HCT116 (cell line): Measurements from ENCODE around the gene SLC16A5. TPM values are rescaled to one million over a fixed set of nuclear protein-coding genes. Genes with fewer than 3 reads are reported as not detected.

ENCODE experiments used
- ATAC-seq: fragments of 200-7000 bp; cut with Tn5 transposase; 2 replicates; pipeline ENCODE4 v1.9.1; 2020; ENCODE audit warnings: mild to moderate bottlenecking, moderate library complexity
- BruUV-seq: library from RNA; stranded (reverse); fragments of 400-500 nt; replicated peaks from 2 replicates; lab custom pipeline; 2021; lab: Mats Ljungman, UMichigan
- CTCF ChIA-PET: fragments of 300-600 bp; sonication (Branson Sonifier 250); formaldehyde crosslinking; loops from one replicate; lab custom pipeline; 2021; ENCODE audit warnings: antibody characterized with exemption; lab: Charles Lee
- POLR2A ChIA-PET: fragments of 300-600, 350-600 bp; sonication (Branson Sonifier 250); formaldehyde crosslinking; loops from one replicate; lab custom pipeline; 2021; ENCODE audit warnings: antibody characterized with exemption; lab: Charles Lee
- RAD21 ChIA-PET, 2 experiments: fragments of 300-600 bp; sonication (Branson Sonifier 250); formaldehyde crosslinking; loops; one replicate each; lab custom pipeline; 2023; ENCODE audit warnings: low total read pairs in 2 of 2; ENCODE audit not compliant: uncharacterized antibody in 2 of 2, unreplicated experiment in 2 of 2, low non-redundant PET in 1 of 2; lab: Charles Lee
- DNase-seq: peaks from one replicate; pipeline ENCODE4 v3.0.0-alpha.2; 2010; ENCODE audit warnings: low read depth, low spot score
- H2AFZ ChIP-seq: fragments of 200-600 bp; shearing (Covaris generic), sonication (generic); 2 replicates; pipeline ENCODE4 v1.6.1; 2017; ENCODE audit warnings: low read depth, mixed run types, mixed read lengths, antibody characterized with exemption, low read length; ENCODE audit not compliant: poor library complexity, severe bottlenecking
- H3K27ac ChIP-seq: 2 replicates; pipeline ENCODE4 v1.5.1; 2012; ENCODE audit warnings: low read depth, low read length
- H3K27me3 ChIP-seq: fragments of 200-600 bp; sonication (generic); 2 replicates; pipeline ENCODE4 v1.6.1; 2016; ENCODE audit warnings: mixed run types, low read length, mixed read lengths; ENCODE audit not compliant: insufficient read depth
- H3K36me3 ChIP-seq, 2 experiments: fragments of 200-500 bp in 1 of 2; fragments of 200-600 bp in 1 of 2; sonication (Bioruptor generic) in 1 of 2; sonication (generic) in 1 of 2; 2 replicates each; pipeline versions ENCODE4 v1.5.1 to v1.6.1; 2014 to 2016; ENCODE audit warnings: low read length in 2 of 2, inconsistent platforms in 1 of 2, mixed read lengths in 1 of 2, mixed run types in 1 of 2; ENCODE audit not compliant: insufficient read depth in 2 of 2, control insufficient read depth in 1 of 2
- H3K4me1 ChIP-seq, 2 experiments: fragments of 200-600 bp in 1 of 2; sonication (generic) in 1 of 2; 2 replicates each; pipeline versions ENCODE4 v1.5.1 to v1.6.1; 2012 to 2017; ENCODE audit warnings: low read length in 2 of 2, inconsistent platforms in 1 of 2, mild to moderate bottlenecking in 1 of 2, mixed read lengths in 1 of 2, mixed run types in 1 of 2, moderate library complexity in 1 of 2; ENCODE audit not compliant: insufficient read depth in 2 of 2, control insufficient read depth in 1 of 2
- H3K4me2 ChIP-seq: fragments of 200-600 bp; sonication (generic); 2 replicates; pipeline ENCODE4 v1.6.1; 2017; ENCODE audit warnings: mixed run types, low read length, mixed read lengths
- H3K4me3 ChIP-seq, 2 experiments: fragments of 200-600 bp in 1 of 2; sonication (generic) in 1 of 2; replicated peaks in 1 of 2; 2 replicates each; pipeline ENCODE4 v1.5.1; 2011 to 2016; ENCODE audit warnings: low read length in 2 of 2, control low read depth in 1 of 2, low read depth in 1 of 2, mild to moderate bottlenecking in 1 of 2, mixed read lengths in 1 of 2, mixed run types in 1 of 2
- H3K79me2 ChIP-seq: fragments of 200-600 bp; sonication (generic); 2 replicates; pipeline ENCODE4 v1.6.1; 2017; ENCODE audit warnings: mild to moderate bottlenecking, mixed run types, low read length, moderate library complexity, mixed read lengths; ENCODE audit not compliant: insufficient read depth
- H3K9ac ChIP-seq: fragments of 200-600 bp; sonication (generic); 2 replicates; pipeline ENCODE4 v1.6.1; 2016; ENCODE audit warnings: low read length, mixed read lengths
- H3K9me2 ChIP-seq: fragments of 200-600 bp; sonication (generic), shearing (Covaris generic); 2 replicates; pipeline ENCODE4 v1.6.1; 2017; ENCODE audit warnings: mixed run types, mild to moderate bottlenecking, moderate library complexity; ENCODE audit not compliant: insufficient read depth
- H3K9me3 ChIP-seq, 2 experiments: fragments of 200-500 bp in 1 of 2; fragments of 200-600 bp in 1 of 2; sonication (Bioruptor generic) in 1 of 2; sonication (generic) in 1 of 2; 2 replicates each; pipeline ENCODE4 v1.6.1; 2014 to 2017; ENCODE audit warnings: low read length in 2 of 2, mixed read lengths in 2 of 2, inconsistent platforms in 1 of 2, low read depth in 1 of 2, mild to moderate bottlenecking in 1 of 2, mixed run types in 1 of 2, moderate library complexity in 1 of 2; ENCODE audit not compliant: control insufficient read depth in 1 of 2, insufficient read depth in 1 of 2
- H4K20me1 ChIP-seq: fragments of 200-600 bp; sonication (generic), shearing (Covaris generic); 2 replicates; pipeline ENCODE4 v1.6.1; 2017; ENCODE audit warnings: mixed run types, mild to moderate bottlenecking, moderate library complexity; ENCODE audit not compliant: insufficient read depth
- CEBPB ChIP-seq: IDR thresholded peaks from 2 replicates; pipeline ENCODE4 v1.6.1; 2012; ENCODE audit warnings: low read depth
- CTCF ChIP-seq, 3 experiments: fragments of 200-600 bp in 1 of 3; sonication (generic) in 1 of 3; IDR thresholded peaks in 2 of 3; conservative IDR thresholded peaks in 1 of 3; 2 replicates each; pipeline ENCODE4 v1.5.1; 2012 to 2017; ENCODE audit warnings: low read depth in 2 of 3, low read length in 2 of 3, antibody characterized with exemption in 1 of 3, borderline replicate concordance in 1 of 3, control low read depth in 1 of 3, mild to moderate bottlenecking in 1 of 3, mixed read lengths in 1 of 3, mixed run types in 1 of 3, moderate library complexity in 1 of 3; ENCODE audit not compliant: insufficient read depth in 1 of 3
- ELF1 ChIP-seq: IDR thresholded peaks from 2 replicates; pipeline ENCODE4 v1.6.1; 2012; ENCODE audit warnings: low read depth, borderline replicate concordance
- JUND ChIP-seq: IDR thresholded peaks from 2 replicates; pipeline ENCODE4 v1.6.1; 2012
- POLR2A ChIP-seq: IDR thresholded peaks from 2 replicates; pipeline ENCODE4 v1.7.0; 2011; ENCODE audit warnings: borderline replicate concordance; ENCODE audit not compliant: insufficient read depth, insufficient read length; ENCODE audit errors: extremely low read depth
- POLR2AphosphoS5 ChIP-seq: IDR thresholded peaks from 2 replicates; pipeline ENCODE4 v1.6.1; 2011; ENCODE audit warnings: mild to moderate bottlenecking, low read depth, low read length, moderate library complexity
- RAD21 ChIP-seq: IDR thresholded peaks from 2 replicates; pipeline ENCODE4 v1.6.1; 2012; ENCODE audit warnings: low read depth, mild to moderate bottlenecking
- SP1 ChIP-seq: IDR thresholded peaks from 2 replicates; pipeline ENCODE4 v1.6.1; 2012; ENCODE audit warnings: low read depth
- TCF7L2 ChIP-seq: IDR thresholded peaks from 2 replicates; pipeline ENCODE4 v1.7.0; 2011; ENCODE audit warnings: borderline replicate concordance, inconsistent platforms; ENCODE audit not compliant: insufficient read depth, insufficient read length; ENCODE audit errors: extremely low read depth
- ZBTB33 ChIP-seq: IDR thresholded peaks from 2 replicates; pipeline ENCODE4 v1.6.1; 2011; ENCODE audit warnings: mild to moderate bottlenecking, low read length, moderate library complexity; ENCODE audit not compliant: insufficient replicate concordance; ENCODE audit errors: extremely low read depth
- intact Hi-C: fragments of 100-400 bp; cut with micrococcal nuclease; formaldehyde crosslinking; loops from 2 replicates; pipeline ENCODE4 v1.10.0; 2022
- total RNA-seq: library from RNA; stranded (reverse); gene quantifications from one replicate; pipeline ENCODE4 v1.2.1, GENCODE V29; 2021; ENCODE audit not compliant: unreplicated experiment
- TF ChIP-seq, protein P1 (sequence below): IDR thresholded peaks from 2 replicates; pipeline ENCODE4 v1.6.1; 2012; ENCODE audit warnings: low read depth

The SLC16A5 gene
- total RNA-seq, 1 experiment from 2014 or later = 79.3 TPM

- TF ChIP-seq CTCF (IDR thresholded peaks at IDR 0.05 in 2 of 3, conservative IDR thresholded peaks at IDR 0.05 in 1 of 3; ENCODE audit: borderline replicate concordance in 1 of 3, insufficient read depth in 1 of 3, low read depth in 2 of 3, low read length in 2 of 3) = no peak
- Histone ChIP-seq H4K20me1 (no peaks in the 10 kb centered on the region), H3K9me3 (no peaks in the 10 kb centered on the region), H3K4me1 (peaks cover 10 to 17% of the 10 kb centered on the region in 2 experiments; a peak in 3 of 4 replicates), H3K9me2 (no peaks in the 10 kb centered on the region), H3K27me3 (no peaks in the 10 kb centered on the region), H3K36me3 (peaks cover 12 to 20% of the 10 kb centered on the region in 2 experiments; a peak in 3 of 4 replicates), H3K79me2 (peaks cover 40% of the 10 kb centered on the region), H3K4me2 (peak overlapping the region; percentile 88; the same call in 1 of the 2 replicates), H3K27ac (no peak overlapping the region), H2AFZ (no peak overlapping the region), H3K4me3 (no peak overlapping the region), H3K9ac (no peak overlapping the region)
- intact Hi-C loops = no loop called here
- ATAC-seq (no peak), DNase-seq (no peak)
- BruUV-seq = no TSS peak
- RAD21 ChIA-PET = no interaction called here
- POLR2A ChIA-PET = interaction anchor here (1.2 to 1.5 kb wide), 3 partner anchors 30 to 47 kb away, joined by 3 to 5 read pairs (median 4); partner anchors contain the start of gene SLC16A5
- CTCF ChIA-PET = interaction anchor here (2.1 to 3.6 kb wide), 2 partner anchors 65 to 88 kb away, joined by 6 to 11 read pairs; no protein-coding TSS in a partner anchor
These were observed 38.7 kb upstream of the SLC16A5 start for GRCh38 chr17:75049057-75049456.

DNA sequence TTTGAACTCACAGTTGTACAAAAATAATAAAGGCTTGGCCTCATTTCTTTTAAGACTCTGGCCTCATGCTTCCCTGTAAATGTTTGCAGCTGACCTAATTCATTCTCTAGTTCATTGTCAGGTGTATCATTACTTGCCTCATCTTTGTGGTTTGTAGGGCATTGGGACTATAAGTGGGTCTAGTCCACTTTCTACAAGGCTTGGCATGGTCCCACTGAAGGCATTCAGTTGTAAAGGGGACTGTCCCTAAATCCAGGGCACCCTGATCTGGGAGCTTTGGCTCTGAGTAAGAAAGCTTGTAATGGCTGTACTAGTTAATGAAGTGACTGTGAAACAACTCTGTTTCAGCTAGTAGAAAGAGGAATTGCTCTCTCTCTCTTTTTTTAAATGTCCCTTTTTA, 38.0 kb upstream of the SLC16A5 start:
- Histone ChIP-seq H3K27ac (no peak overlapping the region), H3K9me3 (no peaks in the 10 kb centered on the region), H3K27me3 (no peaks in the 10 kb centered on the region), H4K20me1 (no peaks in the 10 kb centered on the region), H3K9ac (no peak overlapping the region), H3K79me2 (peaks cover 38% of the 10 kb centered on the region), H3K36me3 (peaks cover 13 to 25% of the 10 kb centered on the region in 2 experiments; a peak in 3 of 4 replicates), H3K4me2 (no peak overlapping the region), H3K4me3 (no peak overlapping the region), H2AFZ (no peak overlapping the region), H3K4me1 (peaks cover 10 to 18% of the 10 kb centered on the region in 2 experiments; a peak in 3 of 4 replicates), H3K9me2 (no peaks in the 10 kb centered on the region)
- intact Hi-C loops = loop anchor here (10.0 kb wide), 1 partner anchor 55 kb away; the partner anchor contains the start of gene ARMC7
- ChIA-PET RAD21 (no interaction called here), POLR2A (interaction anchor here (1.2 to 1.5 kb wide), 3 partner anchors 29 to 46 kb away, joined by 3 to 5 read pairs (median 4); partner anchors contain the start of gene SLC16A5), CTCF (interaction anchor here (1.0 to 2.1 kb wide), 2 partner anchors 64 to 356 kb away, joined by 3 to 6 read pairs; partner anchors contain the start of gene GRB2)
- DNase-seq = no peak
- BruUV-seq = no TSS peak
- no peak for ATAC-seq
- TF ChIP-seq POLR2A = no peak
- no peak for TF ChIP-seq SP1
- TF ChIP-seq CEBPB = no peak
- TF ChIP-seq ELF1 = no peak
- TF ChIP-seq RAD21 = no peak
- TF ChIP-seq TCF7L2 = no peak
- TF ChIP-seq POLR2AphosphoS5 = no peak
- no peak for TF ChIP-seq JUND
- TF ChIP-seq, protein P1, sequence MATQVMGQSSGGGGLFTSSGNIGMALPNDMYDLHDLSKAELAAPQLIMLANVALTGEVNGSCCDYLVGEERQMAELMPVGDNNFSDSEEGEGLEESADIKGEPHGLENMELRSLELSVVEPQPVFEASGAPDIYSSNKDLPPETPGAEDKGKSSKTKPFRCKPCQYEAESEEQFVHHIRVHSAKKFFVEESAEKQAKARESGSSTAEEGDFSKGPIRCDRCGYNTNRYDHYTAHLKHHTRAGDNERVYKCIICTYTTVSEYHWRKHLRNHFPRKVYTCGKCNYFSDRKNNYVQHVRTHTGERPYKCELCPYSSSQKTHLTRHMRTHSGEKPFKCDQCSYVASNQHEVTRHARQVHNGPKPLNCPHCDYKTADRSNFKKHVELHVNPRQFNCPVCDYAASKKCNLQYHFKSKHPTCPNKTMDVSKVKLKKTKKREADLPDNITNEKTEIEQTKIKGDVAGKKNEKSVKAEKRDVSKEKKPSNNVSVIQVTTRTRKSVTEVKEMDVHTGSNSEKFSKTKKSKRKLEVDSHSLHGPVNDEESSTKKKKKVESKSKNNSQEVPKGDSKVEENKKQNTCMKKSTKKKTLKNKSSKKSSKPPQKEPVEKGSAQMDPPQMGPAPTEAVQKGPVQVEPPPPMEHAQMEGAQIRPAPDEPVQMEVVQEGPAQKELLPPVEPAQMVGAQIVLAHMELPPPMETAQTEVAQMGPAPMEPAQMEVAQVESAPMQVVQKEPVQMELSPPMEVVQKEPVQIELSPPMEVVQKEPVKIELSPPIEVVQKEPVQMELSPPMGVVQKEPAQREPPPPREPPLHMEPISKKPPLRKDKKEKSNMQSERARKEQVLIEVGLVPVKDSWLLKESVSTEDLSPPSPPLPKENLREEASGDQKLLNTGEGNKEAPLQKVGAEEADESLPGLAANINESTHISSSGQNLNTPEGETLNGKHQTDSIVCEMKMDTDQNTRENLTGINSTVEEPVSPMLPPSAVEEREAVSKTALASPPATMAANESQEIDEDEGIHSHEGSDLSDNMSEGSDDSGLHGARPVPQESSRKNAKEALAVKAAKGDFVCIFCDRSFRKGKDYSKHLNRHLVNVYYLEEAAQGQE = no peak
- no peak for TF ChIP-seq ZBTB33
